Skeletal muscle satellite cell (primary cell): Measurements from ENCODE around the gene ME3.

Source experiments
- H3K27me3 ChIP-seq: 2 replicates; pipeline ENCODE4 v1.7.0; 2013; ENCODE audit warnings: low read length; ENCODE audit not compliant: control insufficient read depth, insufficient read depth
- H3K36me3 ChIP-seq: 2 replicates; pipeline ENCODE4 v1.7.0; 2013; ENCODE audit warnings: mild to moderate bottlenecking, control low read depth, low read length; ENCODE audit not compliant: insufficient read depth
- H3K4me1 ChIP-seq: 2 replicates; pipeline ENCODE4 v1.7.0; 2013; ENCODE audit warnings: low read length; ENCODE audit not compliant: control insufficient read depth, insufficient read depth
- H3K4me2 ChIP-seq: 2 replicates; pipeline ENCODE4 v1.7.0; 2013; ENCODE audit warnings: mild to moderate bottlenecking, low read length
- H3K4me3 ChIP-seq: 2 replicates; pipeline ENCODE4 v1.7.0; 2013; ENCODE audit warnings: low read length
- H3K9ac ChIP-seq: 2 replicates; pipeline ENCODE4 v1.7.0; 2013; ENCODE audit warnings: mild to moderate bottlenecking, low read depth, low read length, moderate library complexity
- H3K9me3 ChIP-seq: replicated peaks from 2 replicates; pipeline ENCODE4 v1.7.0; 2013; ENCODE audit warnings: mild to moderate bottlenecking, control low read depth, low read length

ME3 gene

DNA sequence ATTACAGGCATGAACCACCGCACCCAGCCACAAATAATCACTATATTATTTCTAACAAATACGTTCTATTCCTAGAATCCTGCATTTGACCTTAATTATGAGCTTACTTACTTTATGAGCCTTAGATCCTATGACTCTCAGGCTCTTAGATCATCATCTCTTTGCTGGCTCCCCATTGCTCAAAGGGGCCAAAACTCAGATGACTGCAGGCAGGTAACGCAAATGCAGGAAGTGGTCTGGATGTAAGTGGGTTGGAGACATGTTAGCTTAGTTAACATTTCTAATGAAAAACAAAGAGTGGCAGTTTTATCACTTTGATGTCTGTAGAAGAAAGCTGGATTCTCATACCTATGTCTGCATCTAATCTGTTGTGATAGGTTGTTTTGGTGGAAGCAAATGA, 274.3 kb downstream of the ME3 start:
- Histone ChIP-seq H3K36me3 (no peaks in the 10 kb centered on the region), H3K4me3 (no peak overlapping the region), H3K9me3 (no peaks in the 10 kb centered on the region), H3K27me3 (no peaks in the 10 kb centered on the region), H3K4me2 (no peak overlapping the region), H3K4me1 (peaks cover 14% of the 10 kb centered on the region), H3K9ac (no peak overlapping the region)

- no peaks in the 10 kb centered on the region for H3K9me3 ChIP-seq
- no peak overlapping the region for H3K4me2 ChIP-seq
- no peaks in the 10 kb centered on the region for H3K36me3 ChIP-seq
- H3K9ac ChIP-seq = no peak overlapping the region
- no peaks in the 10 kb centered on the region for H3K27me3 ChIP-seq
- H3K4me3 ChIP-seq = no peak overlapping the region
- peaks cover 14% of the 10 kb centered on the region for H3K4me1 ChIP-seq
Observed at GRCh38 chr11:86397351-86397750, 275.1 kb downstream of the ME3 start.

- H3K4me1 ChIP-seq = peaks cover 14% of the 10 kb centered on the region
- H3K4me3 ChIP-seq = no peak overlapping the region
- H3K4me2 ChIP-seq = peak overlapping the region; percentile 3
- H3K27me3 ChIP-seq = no peaks in the 10 kb centered on the region
- H3K9me3 ChIP-seq = no peaks in the 10 kb centered on the region
- H3K9ac ChIP-seq = no peak overlapping the region
- H3K36me3 ChIP-seq = no peaks in the 10 kb centered on the region
Observed at GRCh38 chr11:86396396-86396795, 276.0 kb downstream of the ME3 start.

- H3K9me3 ChIP-seq = no peaks in the 10 kb centered on the region
- H3K27me3 ChIP-seq = no peaks in the 10 kb centered on the region
- H3K4me1 ChIP-seq = peaks cover 14% of the 10 kb centered on the region
- no peak overlapping the region for H3K4me3 ChIP-seq
- H3K36me3 ChIP-seq = no peaks in the 10 kb centered on the region
- no peak overlapping the region for H3K9ac ChIP-seq
- H3K4me2 ChIP-seq = no peak overlapping the region
Observed at GRCh38 chr11:86395061-86395551, 277.3 kb downstream of the ME3 start.
